CD14-positive monocyte (primary cell): ENCODE results near the gene NANP. TPM values are rescaled to one million over a fixed set of nuclear protein-coding genes. Genes with fewer than 3 reads are reported as not detected.
"Not testable (repeated sequence)": the region's sequence is repeated elsewhere in the genome, so short reads cannot be mapped to it uniquely, and the experiment has no call there.

Experiments used
- DNase-seq, 3 donors: peaks; one replicate each; pipeline ENCODE4 v3.0.0-alpha.2; 2011 to 2022
- H2AFZ ChIP-seq: 2 replicates; pipeline ENCODE4 v1.6.0; 2012; ENCODE audit warnings: mild to moderate bottlenecking, low read depth, low read length, inconsistent platforms; ENCODE audit not compliant: insufficient read depth, poor library complexity, severe bottlenecking
- H3K27ac ChIP-seq, 2 donors: 1 replicate in 1 of 2; 2 replicates in 1 of 2; pipeline ENCODE4 v1.5.1; 2012 to 2013; ENCODE audit warnings: low read length in 2 of 2, control low read depth in 1 of 2, inconsistent platforms in 1 of 2, low read depth in 1 of 2, mild to moderate bottlenecking in 1 of 2
- H3K27me3 ChIP-seq, 2 donors: one replicate each; pipeline versions ENCODE4 v1.6.0 to v1.6.1; 2011 to 2013; ENCODE audit warnings: low read length in 2 of 2; ENCODE audit not compliant: control insufficient read depth in 2 of 2, insufficient read depth in 2 of 2
- H3K36me3 ChIP-seq, 2 donors: replicated peaks in 1 of 2; 1 replicate in 1 of 2; 2 replicates in 1 of 2; pipeline versions ENCODE4 v1.5.1 to v1.6.1; 2012 to 2013; ENCODE audit warnings: low read length in 2 of 2, control low read depth in 1 of 2, inconsistent platforms in 1 of 2, mild to moderate bottlenecking in 1 of 2; ENCODE audit not compliant: insufficient read depth in 2 of 2, control insufficient read depth in 1 of 2
- H3K4me1 ChIP-seq, 2 donors: 1 replicate in 1 of 2; 2 replicates in 1 of 2; pipeline versions ENCODE4 v1.5.1 to v1.6.1; 2012 to 2013; ENCODE audit warnings: low read length in 2 of 2, control low read depth in 1 of 2, inconsistent platforms in 1 of 2, mild to moderate bottlenecking in 1 of 2, moderate library complexity in 1 of 2; ENCODE audit not compliant: insufficient read depth in 2 of 2, control insufficient read depth in 1 of 2
- H3K4me2 ChIP-seq: replicated peaks from 2 replicates; pipeline ENCODE3; 2012; ENCODE audit warnings: low read length, moderate library complexity, mild to moderate bottlenecking; ENCODE audit not compliant: poor library complexity, severe bottlenecking; ENCODE audit errors: extremely low read depth
- H3K4me3 ChIP-seq, 3 experiments: fragments of 200-600 bp in 1 of 3; sonication (generic) in 1 of 3; replicated peaks in 1 of 3; 1 replicate in 2 of 3; 2 replicates in 1 of 3; pipeline ENCODE4 v1.5.1; 2011 to 2013; ENCODE audit warnings: low read length in 3 of 3, mild to moderate bottlenecking in 3 of 3, control low read depth in 2 of 3, low read depth in 2 of 3, inconsistent platforms in 1 of 3, moderate library complexity in 1 of 3
- H3K79me2 ChIP-seq: 2 replicates; pipeline ENCODE4 v1.6.0; 2012; ENCODE audit warnings: mild to moderate bottlenecking, control low read depth, inconsistent platforms, low read length, moderate library complexity; ENCODE audit not compliant: insufficient read depth
- H3K9ac ChIP-seq: 2 replicates; pipeline ENCODE4 v1.6.0; 2017; ENCODE audit warnings: low read length, mild to moderate bottlenecking; ENCODE audit not compliant: insufficient read depth, poor library complexity, severe bottlenecking
- H3K9me3 ChIP-seq, 2 donors: replicated peaks in 1 of 2; 1 replicate in 1 of 2; 2 replicates in 1 of 2; pipeline versions ENCODE4 v1.5.1 to v1.6.1; 2012 to 2013; ENCODE audit warnings: low read length in 2 of 2, control low read depth in 1 of 2; ENCODE audit not compliant: control insufficient read depth in 1 of 2, insufficient read depth in 1 of 2
- H4K20me1 ChIP-seq: 2 replicates; pipeline ENCODE4 v1.6.0; 2012; ENCODE audit warnings: mild to moderate bottlenecking, low read length, control low read depth, moderate library complexity; ENCODE audit not compliant: insufficient read depth
- H3K27ac Mint-ChIP-seq, 7 donors: one replicate each; pipeline ENCODE4 v1.8.0; 2020; ENCODE audit warnings: mild to moderate bottlenecking in 7 of 7, mixed read lengths in 7 of 7, moderate library complexity in 6 of 7, inconsistent platforms in 2 of 7
- H3K27me3 Mint-ChIP-seq, 3 donors: one replicate each; pipeline ENCODE4 v1.8.0; 2021 to 2022; ENCODE audit warnings: low read depth in 3 of 3, mild to moderate bottlenecking in 3 of 3, mixed read lengths in 3 of 3, moderate library complexity in 3 of 3, inconsistent platforms in 1 of 3
- H3K36me3 Mint-ChIP-seq, 2 donors: one replicate each; pipeline ENCODE4 v1.8.0; 2020; ENCODE audit warnings: mixed read lengths in 2 of 2, inconsistent platforms in 1 of 2, mild to moderate bottlenecking in 1 of 2
- H3K4me1 Mint-ChIP-seq: one replicate; pipeline ENCODE4 v1.8.0; 2020; ENCODE audit warnings: mild to moderate bottlenecking, mixed read lengths
- H3K4me3 Mint-ChIP-seq, 2 donors: one replicate each; pipeline ENCODE4 v1.8.0; 2020; ENCODE audit warnings: mild to moderate bottlenecking in 2 of 2, mixed read lengths in 2 of 2, moderate library complexity in 1 of 2
- H3K9me3 Mint-ChIP-seq, 7 donors: one replicate each; pipeline ENCODE4 v1.8.0; 2020 to 2022; ENCODE audit warnings: mixed read lengths in 7 of 7, mild to moderate bottlenecking in 6 of 7, moderate library complexity in 6 of 7, inconsistent platforms in 2 of 7
- CTCF ChIP-seq: fragments of 200-600 bp; IDR thresholded peaks from one replicate; pipeline ENCODE4 v1.8.0; 2022; ENCODE audit warnings: antibody characterized with exemption, mild to moderate bottlenecking
- WGBS: methylation state at CpG from one replicate; pipeline ENCODE4 v1.1.5; 2013; ENCODE audit warnings: missing lambda C conversion rate; ENCODE audit not compliant: insufficient coverage; 5-methylcytosine and 5-hydroxymethylcytosine counted together
- intact Hi-C, 2 donors: fragments of 100-400 bp; cut with micrococcal nuclease; formaldehyde crosslinking; loops; one replicate each; pipeline versions ENCODE4 v1.15.0 to v1.15.1; 2023
- polyA plus RNA-seq, 3 donors: library from polyadenylated mRNA; depleted of rRNA in 1 of 3; unstranded in 2 of 3; stranded (reverse) in 1 of 3; fragments of 300-500 nt in 2 of 3; fragments of >200 nt in 1 of 3; fragmentation: Illumina TruSeq in 2 of 3; gene quantifications; 1 replicate in 2 of 3; 2 replicates in 1 of 3; pipeline ENCODE4 v1.2.3, GENCODE V29; 2012 to 2021

The NANP gene
- polyA plus RNA-seq, 3 donors = 1.7 to 2.6 (median 2.2) TPM

DNA sequence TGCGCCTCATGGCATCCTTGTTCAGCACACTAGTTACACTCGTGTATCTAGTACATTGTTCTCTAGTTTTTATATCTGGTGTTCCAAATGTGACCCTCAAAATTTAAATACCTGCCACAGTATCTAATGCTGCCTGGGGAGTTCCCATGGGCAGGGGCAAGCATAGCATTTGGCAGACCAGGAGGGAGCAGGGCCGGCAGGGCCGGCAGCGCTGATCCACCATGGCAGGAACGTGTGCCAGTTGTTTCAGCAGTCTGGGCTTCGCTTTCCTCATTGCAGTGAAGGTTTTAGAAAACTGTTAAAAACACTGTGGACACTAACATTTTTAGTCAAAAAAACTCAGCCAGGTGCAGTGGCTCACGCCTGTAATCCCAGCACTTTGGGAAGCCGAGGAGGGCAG lies 19.2 kb downstream of the NANP start:
- 98% methylated on average over 7 of the region's 9 CpGs for WGBS
- H3K79me2 ChIP-seq = no peaks in the 10 kb centered on the region
- no peaks in the 10 kb centered on the region for H3K36me3 ChIP-seq
- H3K9ac ChIP-seq = no peak overlapping the region
- H2AFZ ChIP-seq = no peak overlapping the region
- no peaks in the 10 kb centered on the region for H3K4me1 Mint-ChIP-seq
- no peaks in the 10 kb centered on the region for H3K27me3 ChIP-seq
- H3K9me3 Mint-ChIP-seq = peaks cover 2 to 17% (median 10%) of the 10 kb centered on the region in 7 donors
- H3K4me3 ChIP-seq = no peak overlapping the region
- no peaks in the 10 kb centered on the region for H3K36me3 Mint-ChIP-seq
- intact Hi-C loops = no loop called here
- no peak for TF ChIP-seq CTCF
- peaks cover 0 to 6% (median 5%) of the 10 kb centered on the region in 3 donors for H3K27me3 Mint-ChIP-seq
- no peak overlapping the region for H3K4me3 Mint-ChIP-seq
- DNase-seq = no peak
- no peaks in the 10 kb centered on the region for H4K20me1 ChIP-seq
- no peak overlapping the region for H3K27ac Mint-ChIP-seq
- H3K27ac ChIP-seq = no peak overlapping the region
- no peak overlapping the region for H3K4me2 ChIP-seq
- no peaks in the 10 kb centered on the region for H3K4me1 ChIP-seq
- peaks cover 0 to 5% of the 10 kb centered on the region in 2 donors for H3K9me3 ChIP-seq

- H3K79me2 ChIP-seq, H3K36me3 ChIP-seq, H3K36me3 Mint-ChIP-seq, H3K27ac Mint-ChIP-seq, DNase-seq, H3K4me2 ChIP-seq, H3K4me1 Mint-ChIP-seq, H3K27me3 ChIP-seq, H2AFZ ChIP-seq, H3K4me3 Mint-ChIP-seq, H3K9me3 ChIP-seq, H3K27ac ChIP-seq, H3K4me1 ChIP-seq, intact Hi-C loops, H3K27me3 Mint-ChIP-seq, H3K9ac ChIP-seq, H3K4me3 ChIP-seq, H4K20me1 ChIP-seq: not testable (repeated sequence)
- 90% methylated on average over 6 of the region's 9 CpGs for WGBS
- H3K9me3 Mint-ChIP-seq = peaks cover 2 to 19% (median 10%) of the 10 kb centered on the region in 7 donors
Observed at GRCh38 chr20:25602914-25603309, 20.9 kb downstream of the NANP start.

GRCh38 chr20:25602191-25602913 lies 21.5 kb downstream of the NANP start:
- H3K9me3 Mint-ChIP-seq = peaks cover 2 to 19% (median 10%) of the 10 kb centered on the region in 7 donors
- H3K27me3 ChIP-seq, H3K36me3 ChIP-seq, H3K4me1 Mint-ChIP-seq, H3K4me3 Mint-ChIP-seq, H4K20me1 ChIP-seq, H3K79me2 ChIP-seq, H3K27me3 Mint-ChIP-seq, intact Hi-C loops, H2AFZ ChIP-seq, H3K27ac ChIP-seq, H3K4me3 ChIP-seq, H3K9me3 ChIP-seq, H3K4me2 ChIP-seq, H3K4me1 ChIP-seq, H3K36me3 Mint-ChIP-seq, DNase-seq, H3K9ac ChIP-seq: not testable (repeated sequence)
- H3K27ac Mint-ChIP-seq = peak overlapping the region in 1 of 7 donors; percentile 16
- WGBS = 98% methylated on average over 19 of the region's 39 CpGs
